ENCODE measurements around the gene POLRMT. TPM values are rescaled to one million over a fixed set of nuclear protein-coding genes. Genes with fewer than 3 reads are reported as not detected.

The POLRMT gene
- total RNA-seq, 1 donor from 2014 or later = 58.2 TPM

GRCh38 chr19:651991-652390 lies 18.7 kb upstream of the POLRMT start:
- intact Hi-C loops (cut with micrococcal nuclease) = no loop called here
- Mint-ChIP-seq H3K4me1 (peaks cover 21% of the 10 kb centered on the region), H3K27ac (no peak overlapping the region), H3K9me3 (no peaks in the 10 kb centered on the region), H3K4me3 (no peak overlapping the region), H3K27me3 (no peaks in the 10 kb centered on the region), H3K36me3 (ENCODE audit: low read depth) (peaks cover 44% of the 10 kb centered on the region)
- DNase-seq = no peak
- ATAC-seq (ENCODE audit: low read depth) = no peak
- ChIA-PET CTCF (no interaction called here), POLR2A (no interaction called here)
- TF ChIP-seq CTCF (IDR thresholded peaks at IDR 0.05) = no peak

GRCh38 chr19:651114-651818 lies 17.9 kb upstream of the POLRMT start:
- ChIA-PET CTCF (interaction anchor here (1.3 kb wide), 1 partner anchor 67 kb away, joined by 3 read pairs; no protein-coding TSS in a partner anchor), POLR2A (no interaction called here)
- Mint-ChIP-seq H3K4me1 (peaks cover 20% of the 10 kb centered on the region), H3K36me3 (ENCODE audit: low read depth) (peaks cover 47% of the 10 kb centered on the region), H3K9me3 (no peaks in the 10 kb centered on the region), H3K4me3 (no peak overlapping the region), H3K27me3 (no peaks in the 10 kb centered on the region), H3K27ac (no peak overlapping the region)
- TF ChIP-seq CTCF (IDR thresholded peaks at IDR 0.05) = no peak
- DNase-seq (no peak), ATAC-seq (ENCODE audit: low read depth) (no peak)
- intact Hi-C loops (cut with micrococcal nuclease) = no loop called here

DNA sequence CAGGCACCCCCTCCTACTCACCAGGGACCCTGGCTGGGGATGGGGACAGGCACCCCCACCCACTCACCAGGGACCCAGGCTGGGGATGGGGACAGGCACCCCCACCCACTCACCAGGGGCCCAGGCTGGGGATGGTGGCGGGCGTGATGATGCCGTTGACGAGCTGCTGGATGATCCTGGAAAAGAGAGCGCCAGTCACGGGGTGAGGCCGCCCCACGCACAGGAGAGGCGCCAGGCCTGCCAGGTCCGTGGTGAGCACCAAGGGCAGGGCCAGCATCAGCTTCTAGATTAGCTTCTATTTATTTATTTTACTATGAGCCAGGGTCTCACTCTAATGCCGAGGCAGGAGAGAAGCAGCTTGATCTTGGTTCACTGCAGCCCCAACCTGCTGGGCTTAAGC lies 16.8 kb upstream of the POLRMT start:
- POLR2A ChIA-PET = interaction anchor here (3.6 kb wide), 1 partner anchor 10 kb away, joined by 21 read pairs; no protein-coding TSS in a partner anchor
- H3K4me1 Mint-ChIP-seq = peaks cover 13% of the 10 kb centered on the region
- H3K27me3 Mint-ChIP-seq = no peaks in the 10 kb centered on the region
- H3K36me3 Mint-ChIP-seq (ENCODE audit: low read depth) = peaks cover 42% of the 10 kb centered on the region
- no peak for TF ChIP-seq CTCF (IDR thresholded peaks at IDR 0.05)
- H3K4me3 Mint-ChIP-seq = no peak overlapping the region
- no peak overlapping the region for H3K27ac Mint-ChIP-seq
- no peaks in the 10 kb centered on the region for H3K9me3 Mint-ChIP-seq
- intact Hi-C loops (cut with micrococcal nuclease) = no loop called here
- ATAC-seq (ENCODE audit: low read depth) (no peak), DNase-seq (no peak)
- CTCF ChIA-PET = interaction anchor here (1.3 kb wide), 1 partner anchor 66 kb away, joined by 3 read pairs; no protein-coding TSS in a partner anchor

- H3K36me3 Mint-ChIP-seq (ENCODE audit: low read depth) = peaks cover 42% of the 10 kb centered on the region
- POLR2A ChIA-PET = interaction anchor here (1.0 to 3.6 kb wide), 2 partner anchors 11 to 15 kb away, joined by 4 to 21 read pairs; partner anchors contain the start of gene POLRMT
- CTCF ChIA-PET = no interaction called here
Measured at GRCh38 chr19:648904-649801, 15.8 kb upstream of the POLRMT start.

More at GRCh38 chr19:648904-649801, 15.8 kb upstream of the POLRMT start:
- no peak for TF ChIP-seq CTCF (IDR thresholded peaks at IDR 0.05)
- ATAC-seq (ENCODE audit: low read depth) (no peak), DNase-seq (no peak)
- H3K4me1 Mint-ChIP-seq = peaks cover 14% of the 10 kb centered on the region
- H3K9me3 Mint-ChIP-seq = no peaks in the 10 kb centered on the region
- H3K27me3 Mint-ChIP-seq = no peaks in the 10 kb centered on the region
- no peak overlapping the region for H3K4me3 Mint-ChIP-seq
- intact Hi-C loops (cut with micrococcal nuclease) = no loop called here
- peak overlapping the region; percentile 59 for H3K27ac Mint-ChIP-seq
